Gastrocnemius medialis (tissue), 4 donors: Measurements from ENCODE around the gene C5orf15. TPM values are rescaled to one million over a fixed set of nuclear protein-coding genes. Genes with fewer than 3 reads are reported as not detected.
"Not testable (repeated sequence)": the region's sequence is repeated elsewhere in the genome, so short reads cannot be mapped to it uniquely, and the experiment has no call there.

Source experiments
- ATAC-seq, 2 donors: fragments of 150-250 bp; one replicate each; pipeline ENCODE4 v1.9.1; 2016
- DNase-seq, 2 donors: peaks; one replicate each; pipeline ENCODE4 v3.0.0-alpha.2; 2019
- H3K27ac ChIP-seq, 4 donors: fragments of 200-600 bp; sonication (generic); 1 replicate in 1 of 4; 2 replicates in 3 of 4; pipeline ENCODE4 v1.5.1; 2016 to 2018; ENCODE audit warnings: mild to moderate bottlenecking in 2 of 4, moderate library complexity in 1 of 4
- H3K27me3 ChIP-seq, 3 donors: fragments of 200-600 bp; sonication (generic) in 2 of 3; 1 replicate in 1 of 3; 2 replicates in 2 of 3; pipeline versions ENCODE4 v1.5.1 to v1.6.0; 2016 to 2019; ENCODE audit warnings: mild to moderate bottlenecking in 1 of 3, moderate library complexity in 1 of 3
- H3K36me3 ChIP-seq, 2 donors: fragments of 200-600 bp; sonication (generic) in 1 of 2; one replicate each; pipeline ENCODE4 v1.5.1; 2017 to 2018
- H3K4me1 ChIP-seq, 2 donors: fragments of 200-600 bp; sonication (generic) in 1 of 2; one replicate each; pipeline ENCODE4 v1.5.1; 2016 to 2017; ENCODE audit warnings: mild to moderate bottlenecking in 2 of 2
- H3K4me3 ChIP-seq, 4 donors: fragments of 200-600 bp; sonication (generic) in 3 of 4; 1 replicate in 1 of 4; 2 replicates in 3 of 4; pipeline ENCODE4 v1.5.1; 2016 to 2019; ENCODE audit warnings: mild to moderate bottlenecking in 2 of 4
- H3K9me3 ChIP-seq, 3 donors: fragments of 200-600 bp; sonication (generic) in 2 of 3; 1 replicate in 1 of 3; 2 replicates in 2 of 3; pipeline ENCODE4 v1.5.1; 2016 to 2019
- CTCF ChIP-seq, 5 experiments: fragments of 450-650 bp in 3 of 5; fragments of 200-600 bp in 2 of 5; sonication (generic) in 2 of 5; IDR thresholded peaks in 4 of 5; conservative IDR thresholded peaks in 1 of 5; 1 replicate in 4 of 5; 2 replicates in 1 of 5; pipeline ENCODE4 v1.5.1; 2016 to 2019; ENCODE audit warnings: antibody characterized with exemption in 5 of 5, mild to moderate bottlenecking in 3 of 5, moderate library complexity in 3 of 5
- POLR2A ChIP-seq, 2 donors: fragments of 450-650 bp; IDR thresholded peaks; one replicate each; pipeline ENCODE4 v1.6.1; 2017; ENCODE audit warnings: antibody characterized with exemption in 2 of 2, mild to moderate bottlenecking in 2 of 2, moderate library complexity in 2 of 2
- in situ Hi-C, 4 donors: fragments of 200-750 bp; cut with MboI; loops; one replicate each; pipeline versions ENCODE4 v1.15.0 to v1.8.0; 2017; ENCODE audit warnings: low sequenced_read_pairs in 4 of 4
- intact Hi-C: fragments of 100-400 bp; cut with DNase I; formaldehyde crosslinking; loops from one replicate; pipeline ENCODE4 v1.15.1; 2023; ENCODE audit warnings: low total_unique reads
- total RNA-seq, 4 donors: library from RNA; depleted of rRNA; stranded (reverse); fragments of >200 nt; gene quantifications; one replicate each; pipeline versions ENCODE4 v1.1.0 to v1.2.3, GENCODE V29; 2016

Gene C5orf15
- total RNA-seq, 4 donors from 2014 or later: 18.7 to 30.3 (median 24.4) TPM

GRCh38 chr5:133939668-133940067 is 28.8 kb downstream of the C5orf15 start:
- ATAC-seq: no peak
- intact Hi-C loops: loop anchor here (5.0 to 10.0 kb wide), 2 partner anchors 187 to 515 kb away; no protein-coding TSS in a partner anchor
- in situ Hi-C loops: no loop called here

DNA sequence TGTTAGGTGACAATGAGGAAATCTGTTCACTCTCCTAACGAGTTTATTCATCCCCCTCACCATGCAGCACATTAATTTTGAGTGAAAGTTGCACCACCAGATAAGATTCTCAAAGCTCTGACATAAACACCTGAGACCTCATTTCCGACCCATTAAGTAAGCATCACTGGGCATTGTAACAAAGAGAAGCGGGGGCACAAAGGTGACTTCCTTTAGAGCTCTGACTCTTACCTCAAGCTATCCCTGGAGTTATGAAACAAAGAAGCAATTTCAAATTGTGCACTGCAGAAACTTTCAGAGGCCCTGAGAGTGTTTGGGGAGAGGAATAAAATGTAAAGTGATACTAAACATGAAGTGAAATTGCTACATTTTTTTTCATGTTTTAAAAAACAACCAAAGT is 29.5 kb downstream of the C5orf15 start:
- H3K27me3 ChIP-seq: no peaks in the 10 kb centered on the region
- H3K27ac ChIP-seq: no peak overlapping the region
- no peak for DNase-seq
- peaks cover 0 to 18% of the 10 kb centered on the region in 2 donors for H3K4me1 ChIP-seq
- ATAC-seq: no peak
- no peaks in the 10 kb centered on the region for H3K36me3 ChIP-seq
- no peak for TF ChIP-seq POLR2A (IDR thresholded peaks at IDR 0.05)
- no peak for TF ChIP-seq CTCF (IDR thresholded peaks at IDR 0.05 in 4 of 5, conservative IDR thresholded peaks at IDR 0.05 in 1 of 5)
- intact Hi-C loops: loop anchor here (5.0 kb wide), 1 partner anchor 187 kb away; no protein-coding TSS in a partner anchor
- no peaks in the 10 kb centered on the region for H3K9me3 ChIP-seq
- in situ Hi-C loops: no loop called here
- no peak overlapping the region for H3K4me3 ChIP-seq

More at GRCh38 chr5:133939668-133940067, 28.8 kb downstream of the C5orf15 start:
- H3K4me1 ChIP-seq: peaks cover 0 to 15% of the 10 kb centered on the region in 2 donors
- H3K36me3 ChIP-seq: no peaks in the 10 kb centered on the region
- H3K27ac ChIP-seq: no peak overlapping the region
- H3K4me3 ChIP-seq: no peak overlapping the region
- H3K27me3 ChIP-seq: no peaks in the 10 kb centered on the region
- TF ChIP-seq POLR2A (IDR thresholded peaks at IDR 0.05) (no peak), CTCF (IDR thresholded peaks at IDR 0.05 in 4 of 5, conservative IDR thresholded peaks at IDR 0.05 in 1 of 5) (no peak)
- DNase-seq: no peak
- H3K9me3 ChIP-seq: no peaks in the 10 kb centered on the region

GRCh38 chr5:133938039-133938821 is 30.2 kb downstream of the C5orf15 start:
- DNase-seq: no peak
- TF ChIP-seq POLR2A (IDR thresholded peaks at IDR 0.05) (no peak), CTCF (IDR thresholded peaks at IDR 0.05 in 4 of 5, conservative IDR thresholded peaks at IDR 0.05 in 1 of 5) (no peak)
- intact Hi-C loops (loop anchor here (5.0 kb wide), 1 partner anchor 186 kb away; no protein-coding TSS in a partner anchor), in situ Hi-C loops (no loop called here)
- no peaks in the 10 kb centered on the region for H3K27me3 ChIP-seq
- no peak overlapping the region for H3K27ac ChIP-seq
- ATAC-seq: no peak
- no peaks in the 10 kb centered on the region for H3K9me3 ChIP-seq
- H3K4me1 ChIP-seq: peaks cover 0 to 19% of the 10 kb centered on the region in 2 donors
- H3K4me3 ChIP-seq: no peak overlapping the region
- no peaks in the 10 kb centered on the region for H3K36me3 ChIP-seq

GRCh38 chr5:133937628-133938027 is 30.8 kb downstream of the C5orf15 start:
- DNase-seq, ATAC-seq, H3K9me3 ChIP-seq, H3K36me3 ChIP-seq, H3K27ac ChIP-seq, in situ Hi-C loops, H3K4me3 ChIP-seq, H3K27me3 ChIP-seq: not testable (repeated sequence)
- H3K4me1 ChIP-seq: peaks cover 0 to 16% of the 10 kb centered on the region in 2 donors
- intact Hi-C loops: loop anchor here (5.0 kb wide), 1 partner anchor 185 kb away; no protein-coding TSS in a partner anchor

DNA sequence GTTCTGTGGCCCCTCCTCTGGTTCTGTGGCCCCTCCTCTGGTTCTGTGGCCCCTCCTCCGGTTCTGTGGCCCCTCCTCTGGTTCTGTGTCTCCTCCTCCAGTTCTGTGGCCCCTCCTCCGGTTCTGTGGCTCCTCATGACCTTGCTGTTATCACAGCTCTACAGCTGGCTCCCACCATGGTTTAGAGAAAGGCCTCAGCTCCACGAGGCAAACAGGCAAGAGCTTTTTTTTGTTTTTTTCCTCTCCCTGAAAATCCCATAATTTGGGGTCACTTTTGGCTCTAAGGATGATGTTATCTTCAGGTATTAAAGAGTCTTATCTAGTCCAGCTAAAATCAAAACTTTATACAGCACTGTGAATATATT is 31.8 kb downstream of the C5orf15 start:
- ATAC-seq (no peak), DNase-seq (no peak)
- no peak for TF ChIP-seq CTCF (IDR thresholded peaks at IDR 0.05 in 4 of 5, conservative IDR thresholded peaks at IDR 0.05 in 1 of 5)
- no peak for TF ChIP-seq POLR2A (IDR thresholded peaks at IDR 0.05)
- intact Hi-C loops (loop anchor here (5.0 kb wide), 1 partner anchor 184 kb away; no protein-coding TSS in a partner anchor), in situ Hi-C loops (no loop called here)
- Histone ChIP-seq H3K4me1 (peaks cover 0 to 16% of the 10 kb centered on the region in 2 donors), H3K36me3 (no peaks in the 10 kb centered on the region), H3K27me3 (no peaks in the 10 kb centered on the region), H3K4me3 (no peak overlapping the region), H3K27ac (no peak overlapping the region), H3K9me3 (no peaks in the 10 kb centered on the region)

GRCh38 chr5:133935991-133936650 is 32.3 kb downstream of the C5orf15 start:
- H3K27ac ChIP-seq, in situ Hi-C loops, ATAC-seq, DNase-seq, H3K36me3 ChIP-seq, H3K9me3 ChIP-seq, H3K27me3 ChIP-seq, H3K4me3 ChIP-seq: not testable (repeated sequence)
- intact Hi-C loops: loop anchor here (5.0 kb wide), 1 partner anchor 184 kb away; no protein-coding TSS in a partner anchor
- peaks cover 0 to 16% of the 10 kb centered on the region in 2 donors for H3K4me1 ChIP-seq
